Lower lobe of right lung (tissue), 2 donors: ENCODE data around the gene HS3ST3B1. TPM values are rescaled to one million over a fixed set of nuclear protein-coding genes. Genes with fewer than 3 reads are reported as not detected.

Experiments used
- ATAC-seq, 2 donors: fragments of 200-7000 bp; cut with Tn5 transposase; one replicate each; pipeline ENCODE4 v1.9.1; 2020 to 2022; ENCODE audit warnings: mild to moderate bottlenecking in 2 of 2, moderate library complexity in 2 of 2
- DNase-seq: peaks from one replicate; pipeline ENCODE4 v3.0.0-alpha.2; 2020
- H3K27ac ChIP-seq: fragments of 200-600 bp; one replicate; pipeline ENCODE4 v1.8.0; 2022
- H3K27me3 ChIP-seq: fragments of 200-600 bp; one replicate; pipeline ENCODE4 v1.8.0; 2022; ENCODE audit warnings: low read depth
- H3K36me3 ChIP-seq: fragments of 200-600 bp; one replicate; pipeline ENCODE4 v1.8.0; 2022; ENCODE audit warnings: mild to moderate bottlenecking
- H3K4me1 ChIP-seq: fragments of 200-600 bp; one replicate; pipeline ENCODE4 v1.8.0; 2022
- H3K4me3 ChIP-seq: fragments of 200-600 bp; one replicate; pipeline ENCODE4 v1.8.0; 2022; ENCODE audit warnings: mild to moderate bottlenecking
- H3K9me3 ChIP-seq: fragments of 200-600 bp; one replicate; pipeline ENCODE4 v1.8.0; 2022
- intact Hi-C: fragments of 100-400 bp; cut with DNase I; formaldehyde crosslinking; loops from one replicate; pipeline ENCODE4 v1.11.0; 2022
- total RNA-seq: library from RNA; stranded (reverse); fragmentation: NEBNext Ultra II Directional; extraction: Animal tissue kit (Norgen Biotek cat#: 25700); gene quantifications from one replicate; pipeline ENCODE4 v1.2.1, GENCODE V29; 2021
- TF ChIP-seq, protein P1 (sequence below): fragments of 200-600 bp; IDR thresholded peaks from one replicate; pipeline ENCODE4 v1.8.0; 2022; ENCODE audit warnings: antibody characterized with exemption, mild to moderate bottlenecking
- donor health status: DM: no; HTN: yes; CAD: no; lungs with severe emphysema.

HS3ST3B1 gene
- total RNA-seq, 1 donor from 2014 or later: 3.4 TPM

DNA sequence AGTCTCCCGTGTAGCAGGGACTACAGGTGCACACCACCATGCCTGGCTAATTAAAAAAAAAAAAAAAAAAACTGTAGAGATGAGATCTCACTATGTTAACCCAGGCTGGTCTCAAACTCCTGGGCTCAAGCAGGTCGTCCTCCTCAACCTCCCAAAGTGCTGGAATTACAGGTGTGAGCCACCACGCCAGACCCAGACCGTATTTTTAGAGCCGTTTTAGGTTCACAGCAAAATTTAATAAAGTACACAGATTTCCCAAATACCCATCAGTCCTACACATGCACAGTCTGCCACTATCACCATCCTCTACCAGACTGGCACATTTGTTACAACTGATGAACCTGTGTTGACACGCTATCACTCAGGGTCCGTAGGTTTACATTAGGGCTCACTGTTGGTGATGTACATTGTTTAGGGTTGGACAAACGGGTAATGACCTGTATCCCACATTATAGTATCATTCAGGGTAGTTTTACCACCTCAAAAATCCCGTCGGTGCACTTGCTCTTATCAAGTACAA lies 10.4 kb downstream of the HS3ST3B1 start:
- H3K27me3 ChIP-seq: peaks cover 27% of the 10 kb centered on the region
- peaks cover 18% of the 10 kb centered on the region for H3K4me1 ChIP-seq
- no peak overlapping the region for H3K4me3 ChIP-seq
- ATAC-seq (no peak), DNase-seq (no peak)
- TF ChIP-seq, protein P1, sequence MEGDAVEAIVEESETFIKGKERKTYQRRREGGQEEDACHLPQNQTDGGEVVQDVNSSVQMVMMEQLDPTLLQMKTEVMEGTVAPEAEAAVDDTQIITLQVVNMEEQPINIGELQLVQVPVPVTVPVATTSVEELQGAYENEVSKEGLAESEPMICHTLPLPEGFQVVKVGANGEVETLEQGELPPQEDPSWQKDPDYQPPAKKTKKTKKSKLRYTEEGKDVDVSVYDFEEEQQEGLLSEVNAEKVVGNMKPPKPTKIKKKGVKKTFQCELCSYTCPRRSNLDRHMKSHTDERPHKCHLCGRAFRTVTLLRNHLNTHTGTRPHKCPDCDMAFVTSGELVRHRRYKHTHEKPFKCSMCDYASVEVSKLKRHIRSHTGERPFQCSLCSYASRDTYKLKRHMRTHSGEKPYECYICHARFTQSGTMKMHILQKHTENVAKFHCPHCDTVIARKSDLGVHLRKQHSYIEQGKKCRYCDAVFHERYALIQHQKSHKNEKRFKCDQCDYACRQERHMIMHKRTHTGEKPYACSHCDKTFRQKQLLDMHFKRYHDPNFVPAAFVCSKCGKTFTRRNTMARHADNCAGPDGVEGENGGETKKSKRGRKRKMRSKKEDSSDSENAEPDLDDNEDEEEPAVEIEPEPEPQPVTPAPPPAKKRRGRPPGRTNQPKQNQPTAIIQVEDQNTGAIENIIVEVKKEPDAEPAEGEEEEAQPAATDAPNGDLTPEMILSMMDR: no peak
- H3K36me3 ChIP-seq: no peaks in the 10 kb centered on the region
- H3K9me3 ChIP-seq: no peaks in the 10 kb centered on the region
- no peak overlapping the region for H3K27ac ChIP-seq
- intact Hi-C loops: no loop called here

DNA sequence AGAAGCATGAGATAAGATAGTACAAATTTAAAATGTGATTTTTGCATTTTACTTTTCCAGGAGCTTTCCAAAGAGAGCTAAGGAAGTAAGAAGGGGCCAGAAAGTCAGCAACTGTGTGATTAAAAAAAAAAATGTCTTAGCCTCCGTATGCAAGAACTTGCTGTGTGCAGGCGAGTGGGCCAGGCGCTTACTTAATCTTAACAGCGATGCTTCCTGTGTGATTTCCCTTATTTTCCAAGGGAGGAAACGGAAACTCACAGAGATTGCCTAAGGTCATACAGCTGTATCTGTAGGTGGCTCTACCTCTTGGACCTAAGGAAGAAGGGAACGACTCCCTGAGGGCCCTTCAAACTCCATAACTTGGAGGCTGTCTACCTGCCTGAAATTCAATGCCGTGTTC lies 11.1 kb downstream of the HS3ST3B1 start:
- peaks cover 18% of the 10 kb centered on the region for H3K4me1 ChIP-seq
- no peaks in the 10 kb centered on the region for H3K36me3 ChIP-seq
- DNase-seq: no peak
- intact Hi-C loops: no loop called here
- TF ChIP-seq, protein P1: no peak
- H3K4me3 ChIP-seq: no peak overlapping the region
- H3K27ac ChIP-seq: no peak overlapping the region
- H3K9me3 ChIP-seq: no peaks in the 10 kb centered on the region
- H3K27me3 ChIP-seq: peaks cover 21% of the 10 kb centered on the region
- no peak for ATAC-seq

DNA sequence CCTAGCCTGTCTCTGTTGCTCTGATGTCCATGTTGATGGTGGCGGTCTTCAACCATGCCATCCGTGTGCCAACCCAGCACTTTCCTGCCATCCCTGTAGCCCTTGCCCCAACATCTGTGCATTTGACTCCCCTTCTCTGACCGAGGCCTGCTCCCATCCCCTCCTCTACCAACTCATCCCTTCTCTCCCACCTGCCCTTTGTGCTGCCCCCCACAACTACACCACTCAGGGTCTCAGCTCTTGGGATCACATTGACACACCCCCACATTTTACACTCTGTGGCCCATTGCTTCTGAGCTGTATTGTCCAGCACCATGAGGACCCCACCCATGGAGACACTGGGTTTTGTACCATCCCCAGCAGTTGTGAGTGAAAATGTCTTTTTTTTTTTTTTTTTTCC lies 11.6 kb downstream of the HS3ST3B1 start:
- Histone ChIP-seq H3K9me3 (no peaks in the 10 kb centered on the region), H3K4me3 (no peak overlapping the region), H3K27me3 (peaks cover 17% of the 10 kb centered on the region), H3K4me1 (peaks cover 18% of the 10 kb centered on the region), H3K27ac (no peak overlapping the region), H3K36me3 (no peaks in the 10 kb centered on the region)
- intact Hi-C loops: no loop called here
- TF ChIP-seq, protein P1: no peak
- DNase-seq (no peak), ATAC-seq (no peak)

DNA sequence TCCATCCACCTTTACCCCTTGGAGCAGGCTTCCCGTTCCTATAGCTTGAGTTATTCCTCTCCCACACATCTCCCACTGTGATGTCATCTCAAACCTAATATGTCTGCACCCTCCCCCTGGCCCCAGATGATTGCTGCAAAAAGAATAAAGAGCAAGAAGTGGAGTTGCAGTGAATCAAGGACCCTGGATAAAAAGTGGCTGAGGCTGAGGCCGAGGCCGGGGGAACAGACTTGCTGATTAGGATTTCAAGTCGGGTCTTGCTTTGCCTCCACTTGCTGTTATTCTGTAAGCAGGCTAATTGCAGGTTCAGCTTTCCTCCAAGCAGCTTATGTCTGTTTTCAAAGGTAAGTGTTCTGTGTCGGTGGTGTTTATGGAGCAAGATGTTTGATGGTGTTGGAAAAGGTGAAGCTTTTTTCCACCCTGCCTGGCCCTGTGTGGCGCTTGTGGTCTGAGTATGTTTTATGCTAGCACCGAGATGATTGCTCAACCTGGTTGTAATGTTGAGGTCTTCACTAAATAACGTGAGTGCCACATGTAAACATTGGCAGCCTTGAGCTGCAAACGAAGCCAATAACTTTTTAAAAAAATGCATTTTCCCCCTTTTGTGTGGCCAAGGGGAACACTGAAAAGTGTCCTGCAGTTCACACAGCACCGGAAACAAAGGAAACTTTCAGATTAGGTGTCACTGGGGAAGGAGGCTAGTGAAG lies 15.4 kb downstream of the HS3ST3B1 start:
- no peaks in the 10 kb centered on the region for H3K9me3 ChIP-seq
- intact Hi-C loops: no loop called here
- H3K4me1 ChIP-seq: peaks cover 8% of the 10 kb centered on the region
- TF ChIP-seq, protein P1: no peak
- H3K27me3 ChIP-seq: no peaks in the 10 kb centered on the region
- DNase-seq: no peak
- ATAC-seq: peak in 1 of 2 donors; percentile 17
- no peak overlapping the region for H3K27ac ChIP-seq
- H3K4me3 ChIP-seq: no peak overlapping the region
- H3K36me3 ChIP-seq: no peaks in the 10 kb centered on the region

DNA sequence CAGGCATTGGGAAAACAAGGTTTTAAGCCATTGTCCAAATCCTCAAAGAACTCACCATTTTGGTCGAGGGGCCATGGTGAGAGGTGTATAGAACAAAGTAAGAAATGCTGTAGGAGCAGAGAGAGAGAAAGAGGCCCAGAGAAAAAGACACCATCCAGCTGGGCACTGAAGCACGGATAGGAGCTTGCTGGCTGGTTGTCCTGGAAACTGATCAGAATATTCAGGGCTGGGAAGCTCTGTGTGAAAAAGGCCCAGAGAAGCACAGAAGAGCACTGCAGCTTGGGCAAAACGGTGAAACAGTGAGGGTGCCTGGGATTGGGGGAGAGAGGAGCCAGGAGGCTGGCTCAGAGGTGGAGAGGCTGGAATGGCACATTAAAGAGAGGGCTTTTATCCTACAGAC lies 16.5 kb downstream of the HS3ST3B1 start:
- no peak overlapping the region for H3K4me3 ChIP-seq
- no peak for ATAC-seq
- intact Hi-C loops: no loop called here
- TF ChIP-seq, protein P1: no peak
- H3K27me3 ChIP-seq: no peaks in the 10 kb centered on the region
- H3K9me3 ChIP-seq: no peaks in the 10 kb centered on the region
- no peaks in the 10 kb centered on the region for H3K4me1 ChIP-seq
- no peaks in the 10 kb centered on the region for H3K36me3 ChIP-seq
- no peak overlapping the region for H3K27ac ChIP-seq
- DNase-seq: no peak
